GM19238 (cell line): Measurements from ENCODE around the gene TTLL11.

Experiments
- DNase-seq: peaks from one replicate; pipeline ENCODE4 v3.0.0; 2011; ENCODE audit warnings: low spot score; ENCODE audit not compliant: insufficient read length

The TTLL11 gene

DNA sequence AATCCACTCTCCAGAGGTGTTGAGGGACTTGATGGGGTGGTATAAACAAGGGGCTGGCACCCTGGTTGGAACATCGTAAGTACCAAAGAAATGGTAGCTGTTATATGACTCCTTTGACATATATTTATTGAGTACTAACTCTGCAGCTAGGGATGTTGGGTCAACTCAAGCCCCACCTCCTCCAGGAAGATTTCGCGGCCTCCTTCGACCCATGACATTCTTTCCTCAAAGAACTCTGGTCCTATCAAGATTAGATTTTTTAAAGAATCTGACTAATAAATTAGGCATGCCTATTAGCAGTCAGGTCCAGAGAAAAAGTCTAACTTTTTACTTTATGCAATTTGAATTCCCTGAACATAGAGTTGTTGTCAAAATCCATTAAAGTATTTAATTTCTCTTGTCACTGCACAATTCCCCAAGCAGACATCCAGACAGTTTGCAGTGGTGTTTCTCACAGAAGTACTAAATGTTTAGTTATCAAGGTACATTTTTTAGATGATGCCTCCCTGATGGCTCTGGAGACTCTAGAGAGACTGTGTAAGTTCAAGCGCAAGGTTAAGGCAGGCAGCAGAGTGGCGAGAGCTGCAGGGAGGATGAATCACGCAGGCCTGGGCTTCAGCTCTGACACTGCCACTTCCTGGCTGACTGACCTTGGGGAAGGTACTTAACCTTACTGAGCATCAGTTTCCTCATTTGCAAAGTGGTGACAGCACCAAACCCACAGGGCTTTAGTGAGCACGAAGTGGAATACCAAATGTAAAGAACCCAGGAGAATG, 209.6 kb downstream of the TTLL11 start:
- no peak for DNase-seq

DNA sequence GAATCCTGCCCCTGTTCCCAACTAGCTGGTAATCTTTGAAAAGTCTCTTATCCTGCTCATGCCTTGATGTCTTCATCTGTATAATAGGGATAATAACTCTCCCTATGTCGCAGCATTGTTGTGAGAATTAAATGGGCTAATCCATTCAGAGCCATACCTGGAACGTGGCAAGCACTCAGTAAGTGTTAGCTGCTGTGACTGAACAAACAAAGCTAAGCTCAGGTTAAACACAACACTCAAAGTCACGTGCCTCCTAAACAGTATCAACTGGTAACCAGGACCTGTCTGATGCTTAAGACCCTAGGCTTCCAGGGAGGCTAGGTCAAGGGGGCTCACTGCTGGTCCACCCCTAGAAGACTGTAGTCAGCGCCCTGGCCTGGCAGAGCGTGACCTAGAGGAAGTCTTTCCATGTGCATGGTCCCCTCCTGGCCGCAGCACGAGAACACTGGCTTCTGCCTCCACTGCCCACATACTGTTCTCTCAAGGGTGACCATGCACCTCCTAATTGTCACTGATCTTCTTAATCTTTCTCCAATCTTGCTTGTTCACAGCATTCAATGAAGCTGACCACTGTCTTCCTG, 211.1 kb downstream of the TTLL11 start:
- DNase-seq: no peak

DNA sequence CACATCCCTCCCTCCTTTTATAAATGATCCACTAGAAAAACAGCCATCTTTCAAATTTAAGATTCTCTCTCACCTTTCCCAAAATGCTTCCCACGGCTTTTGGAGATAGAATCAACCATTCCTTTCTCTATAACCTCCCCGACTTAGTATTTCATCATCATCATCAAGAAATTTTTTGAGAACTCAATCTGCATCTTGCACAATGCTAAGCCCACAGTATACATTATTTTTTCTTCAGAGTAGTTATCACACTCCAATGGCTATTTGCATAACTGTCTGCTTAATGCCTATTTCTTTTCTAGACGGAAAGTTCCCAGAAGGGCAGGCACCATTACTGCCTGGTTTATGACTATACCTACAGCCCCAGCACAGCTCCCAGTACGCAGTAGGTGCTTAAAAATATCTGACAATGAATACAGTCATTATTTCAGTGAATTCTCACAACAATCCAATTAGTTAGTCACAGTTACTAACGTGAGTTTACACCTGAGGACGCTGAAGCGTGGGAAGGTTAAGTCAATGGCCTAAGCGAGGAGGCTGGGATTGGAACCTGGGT, 212.7 kb downstream of the TTLL11 start:
- DNase-seq: no peak

DNA sequence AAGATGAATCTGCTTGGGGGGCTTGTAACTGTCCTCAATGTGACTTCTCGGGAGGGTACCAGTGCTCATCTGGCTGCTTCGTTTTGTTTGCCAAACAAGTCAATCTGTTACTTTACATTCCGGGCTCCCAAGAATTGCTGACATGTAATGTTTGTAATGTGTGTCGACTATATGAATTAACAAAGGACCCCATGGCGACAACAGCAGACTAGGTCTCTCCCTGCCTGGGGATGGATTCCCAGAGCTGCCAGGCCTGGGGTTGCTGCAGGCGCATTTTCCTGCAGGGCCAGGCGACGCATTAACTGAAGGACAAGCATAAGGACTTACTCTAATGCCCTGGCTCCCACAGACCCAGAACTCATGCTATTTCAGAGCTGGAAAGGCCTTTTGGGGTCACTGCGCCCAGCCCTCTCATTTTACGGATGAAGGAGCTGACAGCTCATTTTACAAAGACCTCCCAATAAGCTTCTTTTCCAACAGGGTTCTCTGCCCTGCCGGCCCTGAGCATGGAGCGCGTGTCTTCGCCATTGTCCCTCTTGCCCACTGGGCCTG, 214.8 kb downstream of the TTLL11 start:
- DNase-seq: no peak

DNA sequence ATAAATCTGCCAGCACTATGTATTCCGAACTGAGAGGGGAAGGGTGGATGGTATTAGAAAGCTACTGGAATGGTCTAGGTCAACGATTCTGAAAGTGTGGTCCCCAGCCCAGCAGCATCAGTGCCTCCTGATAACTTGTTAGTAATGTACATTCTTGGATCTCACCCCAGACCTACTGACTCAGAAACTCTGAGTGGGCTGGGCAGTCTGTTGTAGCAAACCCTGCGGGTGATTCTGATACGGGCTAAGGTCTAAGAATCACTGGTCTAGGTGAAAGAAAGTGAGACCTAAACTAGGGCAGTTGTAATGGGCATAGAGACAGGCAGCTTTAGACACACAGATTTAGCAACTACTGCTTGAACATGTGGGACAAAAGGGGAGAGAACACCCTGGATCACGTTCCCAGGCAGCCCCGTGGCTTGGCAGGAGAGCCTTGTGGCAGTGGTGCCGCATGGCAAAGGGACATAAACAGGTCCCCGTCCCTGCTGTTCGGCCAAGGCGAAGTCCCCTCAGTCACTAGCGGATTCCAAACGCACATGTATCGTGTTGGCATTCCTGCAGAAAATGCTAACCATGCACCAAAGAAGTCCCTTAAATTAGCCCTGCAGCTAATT, 216.3 kb downstream of the TTLL11 start:
- DNase-seq: no peak

DNA sequence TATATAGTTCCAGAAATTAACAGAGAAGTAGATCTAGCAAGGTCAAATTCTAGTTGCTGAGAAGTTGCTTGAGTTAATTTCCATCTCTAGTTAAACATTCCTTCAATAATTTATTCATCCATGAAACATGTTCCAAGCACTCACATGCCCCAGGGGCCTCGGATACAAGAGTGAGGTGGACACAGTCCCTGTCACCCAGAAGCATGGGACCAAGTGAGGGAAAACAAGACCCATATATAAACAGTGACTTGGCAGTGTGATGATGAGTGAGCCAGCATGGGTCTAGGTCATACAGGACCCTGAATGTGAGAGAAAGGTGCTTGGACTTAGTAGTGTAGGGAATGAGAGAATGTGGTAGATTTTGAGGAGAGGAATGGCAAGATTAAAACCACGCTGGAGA, 216.9 kb downstream of the TTLL11 start:
- no peak for DNase-seq

DNA sequence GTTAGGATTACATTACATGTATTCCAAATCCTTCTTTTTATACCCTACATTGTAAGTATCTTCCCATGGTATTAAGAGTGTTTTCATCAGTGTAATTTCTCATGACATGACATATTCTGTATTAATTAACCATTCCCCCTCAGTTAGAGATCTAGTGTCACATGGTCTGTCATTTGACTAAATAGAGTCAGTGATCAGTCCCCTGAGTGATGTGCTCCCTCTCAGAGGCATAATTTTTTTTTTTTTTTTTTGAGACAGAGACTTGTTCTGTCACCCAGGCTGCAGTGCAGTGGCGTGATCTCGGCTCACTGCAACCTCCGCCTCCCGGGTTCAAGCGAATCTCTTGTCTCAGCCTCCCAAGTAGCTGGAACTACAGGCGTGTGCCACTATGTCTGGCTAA, 218.6 kb downstream of the TTLL11 start:
- DNase-seq: no peak

DNA sequence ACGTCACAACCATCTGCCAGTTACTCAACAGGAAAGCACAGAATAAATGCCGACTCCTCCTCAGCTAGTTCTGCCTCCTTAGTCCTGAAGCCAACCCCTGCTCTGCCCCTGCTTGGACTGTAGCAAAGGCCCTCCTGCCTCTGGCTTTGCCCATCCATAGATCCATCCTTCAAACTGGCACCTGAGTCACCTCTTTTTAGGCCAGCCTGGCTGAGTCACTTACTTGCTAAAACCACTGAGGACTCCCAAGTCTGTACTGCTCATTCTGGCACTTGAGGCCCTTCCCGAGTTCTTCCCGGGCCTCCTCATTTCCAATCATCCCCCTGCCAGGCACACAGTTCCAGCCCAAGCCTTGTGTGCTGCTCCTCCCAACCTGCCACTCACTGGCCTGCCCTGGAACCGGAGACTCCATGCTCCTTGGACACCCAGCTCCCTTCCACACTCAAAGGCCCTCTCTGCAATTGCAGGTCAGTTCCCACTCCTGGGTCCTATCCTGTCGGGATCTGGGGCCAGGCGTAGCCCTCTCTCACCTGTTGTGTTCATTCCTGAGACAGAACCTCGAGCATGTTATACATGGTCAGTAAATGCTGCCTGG, 221.6 kb downstream of the TTLL11 start:
- no peak for DNase-seq

DNA sequence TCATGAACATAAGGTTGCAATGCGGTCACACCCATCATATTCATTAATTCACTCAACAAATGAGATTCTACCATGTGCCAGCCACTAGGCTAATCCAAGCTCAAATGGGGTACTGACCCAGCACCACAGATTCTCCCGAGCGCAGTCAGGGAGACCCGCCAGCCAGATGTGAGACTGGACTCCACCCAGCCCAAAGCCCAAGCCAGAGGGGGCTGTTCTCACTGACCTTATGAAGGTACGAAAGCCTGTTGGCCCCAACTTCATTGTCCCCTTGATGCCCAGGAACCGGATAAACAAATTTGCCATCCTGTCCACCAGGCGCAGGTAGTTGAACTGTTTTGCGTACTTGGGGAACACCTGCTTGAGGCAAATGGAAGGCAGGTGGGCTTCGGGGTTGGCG, 222.8 kb downstream of the TTLL11 start:
- DNase-seq: no peak

DNA sequence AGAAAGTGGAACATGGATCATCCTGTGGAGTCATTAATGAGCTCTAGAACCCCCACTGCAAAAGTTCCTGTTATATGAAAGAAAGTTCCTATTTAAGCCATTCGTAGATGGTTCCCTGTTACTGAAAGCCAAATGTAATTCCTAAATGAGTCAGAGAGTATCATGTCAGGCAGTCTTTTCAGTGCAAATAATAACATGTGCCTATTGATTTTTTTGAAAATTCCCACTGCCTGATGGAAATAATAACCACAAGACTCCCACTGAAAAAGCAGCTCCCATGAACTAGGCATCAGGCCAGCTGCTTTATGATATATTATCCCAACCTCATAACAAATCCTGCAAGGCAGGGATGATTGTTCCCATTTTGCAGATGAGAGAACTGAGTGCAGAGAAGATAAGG, 224.5 kb downstream of the TTLL11 start:
- no peak for DNase-seq

DNA sequence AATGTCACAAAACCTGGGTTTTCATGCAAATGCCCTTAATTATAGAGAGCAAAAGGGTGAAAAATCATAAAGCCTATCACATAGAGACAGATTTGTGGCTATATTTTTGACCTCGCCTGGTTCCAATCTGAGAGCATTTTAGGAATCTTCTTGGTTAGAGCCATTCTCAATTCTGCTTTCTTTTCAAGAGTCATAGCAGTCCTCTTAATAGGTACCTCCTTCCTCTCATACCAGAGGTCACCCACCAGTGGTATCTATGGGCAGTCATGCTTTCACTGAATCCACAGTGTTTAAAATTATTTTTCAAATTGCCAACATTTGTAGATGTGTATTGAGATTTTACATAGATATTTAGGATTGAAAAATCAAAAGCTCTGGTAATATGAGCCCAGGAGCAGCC, 226.2 kb downstream of the TTLL11 start:
- DNase-seq: no peak

DNA sequence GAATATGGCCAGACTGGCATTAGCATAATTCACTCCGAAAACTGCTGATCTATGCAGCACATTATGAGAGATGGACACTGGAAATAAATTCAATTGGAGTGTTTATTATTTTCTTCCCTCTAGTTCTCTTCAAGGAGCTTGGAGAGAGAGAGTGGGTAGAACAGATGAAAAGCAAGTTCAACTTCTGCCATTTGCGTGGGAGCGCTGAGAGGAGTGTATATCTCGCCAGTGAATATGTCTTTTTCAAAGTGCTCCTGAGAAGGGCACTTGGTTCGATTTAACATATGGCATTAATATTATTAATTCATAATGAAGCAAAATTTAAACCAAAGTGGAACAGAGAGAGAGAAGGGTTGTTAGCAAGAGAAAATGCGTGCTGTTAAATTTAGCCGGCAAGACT, 227.2 kb downstream of the TTLL11 start:
- DNase-seq: no peak

DNA sequence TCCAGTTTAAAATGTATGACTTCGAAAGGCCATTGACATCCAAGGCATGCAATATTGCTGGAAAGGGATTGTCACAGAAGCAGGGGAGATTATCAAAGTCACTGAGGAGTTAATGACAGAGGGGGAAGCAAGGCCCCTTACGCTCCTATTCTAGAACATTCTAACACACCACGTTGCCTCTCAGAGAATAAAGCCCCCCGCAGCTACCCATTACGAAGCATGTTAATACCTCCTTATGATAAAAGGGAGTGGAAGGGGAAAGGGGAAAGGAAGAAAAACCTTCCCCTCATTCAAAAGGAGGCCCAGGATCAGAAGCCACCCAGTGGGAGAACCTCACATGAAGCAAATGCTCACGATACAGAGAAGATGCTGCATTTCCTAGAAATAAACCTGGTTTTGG, 228.0 kb downstream of the TTLL11 start:
- no peak for DNase-seq

DNA sequence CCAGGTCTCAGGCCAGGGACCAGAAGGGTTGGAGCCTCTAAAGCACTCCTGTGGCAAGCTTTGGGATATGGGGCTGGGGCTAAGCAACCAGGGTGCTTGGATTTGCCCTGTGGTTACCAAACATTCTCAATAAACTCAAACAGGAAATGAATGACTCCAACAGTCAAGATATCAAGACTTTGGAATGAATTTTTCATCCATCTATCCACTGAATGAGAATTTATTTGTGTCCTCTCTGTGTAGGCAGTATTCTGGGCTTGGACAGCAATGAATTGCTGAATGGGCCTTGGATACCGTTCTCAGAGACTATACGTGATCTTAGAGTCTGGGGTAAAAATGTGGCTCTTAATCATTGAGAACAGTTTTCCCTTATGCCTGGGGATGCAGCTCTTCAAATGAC, 229.2 kb downstream of the TTLL11 start:
- no peak for DNase-seq

DNA sequence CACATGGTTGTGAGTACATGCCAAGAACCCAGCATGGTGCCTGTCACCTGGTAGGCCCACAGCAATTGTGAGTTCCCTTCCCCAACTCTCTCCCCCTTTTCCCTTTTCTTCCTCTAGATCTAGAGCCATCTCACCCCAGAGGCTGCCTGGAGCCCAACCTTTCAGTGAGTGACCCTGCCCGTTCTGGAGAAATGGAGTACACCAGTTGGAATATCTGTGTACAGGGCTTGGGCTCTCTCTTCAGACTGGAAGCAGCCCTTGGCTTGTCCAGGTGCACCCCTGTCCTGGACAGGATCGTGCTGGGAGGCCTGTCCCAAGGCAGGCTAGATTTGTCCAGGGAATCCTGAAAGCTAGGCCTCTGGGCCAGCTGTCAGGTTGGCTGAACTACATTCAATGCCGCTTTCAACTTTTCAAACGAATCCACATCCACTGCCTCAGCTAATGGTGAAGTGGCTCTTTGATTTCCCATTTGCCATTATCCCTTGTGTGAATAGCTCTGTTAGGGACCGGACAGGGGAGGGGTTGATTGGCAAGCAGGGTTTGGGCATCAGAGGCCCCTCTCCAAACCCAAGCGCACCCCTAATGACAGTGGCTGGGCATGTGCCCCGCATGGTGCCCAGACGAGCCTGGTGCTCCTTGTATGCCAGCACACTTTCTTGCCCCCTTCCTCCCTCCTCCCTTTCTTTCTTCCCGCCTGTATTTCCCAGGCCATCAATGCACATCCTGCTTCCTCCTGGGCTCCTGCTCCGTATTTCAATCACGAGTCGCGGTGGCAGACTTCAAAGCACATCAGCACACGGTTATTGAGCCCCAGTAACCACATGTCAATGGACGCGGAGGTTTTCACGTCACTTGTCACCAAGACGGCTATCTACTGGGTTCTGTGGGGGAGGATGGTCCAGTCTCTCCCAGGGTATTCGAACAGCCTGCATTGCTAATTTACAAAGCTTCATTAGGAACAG, 230.5 kb downstream of the TTLL11 start:
- no peak for DNase-seq

DNA sequence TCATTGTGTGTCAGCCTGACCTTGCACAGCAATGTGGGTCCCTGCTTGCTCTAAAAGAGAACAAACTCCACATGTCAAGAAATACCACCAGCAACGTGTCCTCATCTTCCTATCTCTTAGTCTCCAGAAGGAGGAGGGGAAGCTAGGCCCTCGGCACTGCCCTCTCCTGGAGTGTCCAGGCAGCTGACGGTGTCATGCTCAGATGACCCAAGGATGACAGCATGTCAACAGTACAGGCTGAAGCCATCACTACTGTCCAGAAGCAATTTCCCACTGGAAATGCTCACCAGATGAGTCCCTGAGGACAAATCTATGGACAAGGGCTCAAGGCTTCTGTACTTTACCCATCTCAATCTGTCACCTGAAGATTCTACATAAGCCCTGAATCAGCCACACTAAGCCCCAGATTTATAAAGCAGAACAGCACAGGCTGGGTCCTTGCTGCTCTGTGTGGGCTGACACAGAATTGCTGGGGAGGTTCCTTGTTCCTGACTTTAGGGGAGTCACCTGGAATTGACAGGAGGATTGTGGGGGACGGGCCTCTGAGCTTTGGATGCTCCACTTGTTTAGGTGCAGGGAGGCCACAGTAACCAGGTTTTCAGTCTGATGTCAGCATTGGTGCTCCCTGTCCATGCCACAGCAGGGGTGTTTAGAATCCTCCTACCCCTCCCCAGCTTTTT, 231.5 kb downstream of the TTLL11 start:
- DNase-seq: no peak

DNA sequence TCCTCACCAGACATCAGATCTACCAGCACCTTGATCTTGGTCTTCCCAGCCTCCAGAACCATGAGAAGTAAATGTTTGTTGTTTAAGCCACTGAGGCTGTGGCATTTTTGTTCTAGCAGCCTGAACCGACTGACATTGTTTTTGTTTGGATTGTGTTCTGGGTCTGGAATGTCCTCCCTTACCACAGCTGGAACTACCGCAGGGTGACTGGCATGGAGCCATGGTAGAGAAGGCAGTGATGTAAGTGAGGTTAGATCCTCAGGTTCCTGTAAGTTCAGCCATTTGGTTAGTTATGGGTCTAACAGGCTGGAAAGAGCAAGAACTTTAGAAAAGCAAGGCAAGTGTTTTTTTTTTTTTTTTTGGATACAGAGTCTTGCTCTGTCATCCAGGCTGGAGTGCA, 232.4 kb downstream of the TTLL11 start:
- DNase-seq: no peak

DNA sequence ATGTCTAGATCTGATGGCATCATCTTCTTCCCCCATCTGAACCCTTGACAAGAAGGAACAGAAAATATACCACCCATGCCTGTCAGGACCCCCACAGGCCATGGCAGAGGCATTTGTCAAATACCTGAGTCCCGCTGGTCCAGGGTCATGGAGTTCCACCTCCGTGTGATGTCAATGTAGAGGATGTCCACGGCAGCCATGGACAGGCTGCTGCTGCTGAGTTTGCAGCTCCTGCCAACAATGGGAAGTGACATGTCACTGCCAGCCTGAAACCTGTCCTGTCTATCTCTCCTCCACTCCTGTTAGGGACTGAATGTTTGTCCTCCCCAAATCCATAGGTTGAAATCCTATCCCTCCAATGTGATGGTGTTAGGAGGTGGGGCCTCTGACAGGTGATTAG, 232.9 kb downstream of the TTLL11 start:
- DNase-seq: no peak

DNA sequence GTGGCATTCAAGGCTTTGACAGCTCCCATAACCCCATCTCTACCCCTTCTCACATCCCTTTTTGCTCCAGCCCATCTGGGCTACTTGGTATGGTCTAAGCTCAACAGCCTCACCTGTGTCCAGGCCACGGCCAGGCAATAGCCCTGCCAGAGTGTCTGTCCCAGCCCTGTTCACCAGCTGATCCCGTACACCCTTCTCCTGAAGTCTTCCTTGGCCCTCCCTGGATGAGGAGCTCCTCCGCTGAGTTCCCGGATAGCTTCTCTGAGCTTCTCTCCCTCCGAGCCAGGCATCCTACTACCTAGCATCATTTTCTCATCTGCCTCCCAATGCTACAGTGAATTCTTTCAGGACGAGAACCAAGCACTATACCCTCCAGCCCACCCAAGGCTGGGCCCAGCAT, 233.5 kb downstream of the TTLL11 start:
- DNase-seq: no peak

DNA sequence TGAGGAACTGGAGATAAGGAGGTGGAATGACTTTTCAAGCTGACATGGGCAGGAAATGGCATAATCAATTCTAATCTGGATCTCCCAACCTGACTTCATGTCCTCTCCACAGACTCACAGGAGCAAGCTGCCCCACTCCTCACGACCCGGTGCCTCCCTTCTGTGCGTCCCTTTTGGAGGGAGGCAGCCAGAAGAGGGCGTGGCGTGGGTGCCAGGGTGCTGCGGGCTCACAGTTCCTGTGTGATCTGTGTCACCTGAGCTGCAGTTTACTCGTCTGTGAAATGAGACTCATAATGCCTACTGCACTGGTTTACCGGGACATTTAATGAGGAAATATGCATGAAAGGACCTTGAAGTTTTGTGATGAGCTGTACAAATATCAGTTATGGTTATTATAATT, 234.3 kb downstream of the TTLL11 start:
- DNase-seq: no peak
